ENCODE results near the gene STH. TPM values are rescaled to one million over a fixed set of nuclear protein-coding genes. Genes with fewer than 3 reads are reported as not detected.

STH gene
- total RNA-seq, 1 donor from 2014 or later: not detected

GRCh38 chr17:45977506-45977824, 21.6 kb upstream of the STH start:
- DNase-seq (ENCODE audit: low read depth): no peak
- Histone ChIP-seq H3K36me3 (ENCODE audit: control insufficient read depth, insufficient read depth, low read length) (no peaks in the 10 kb centered on the region), H3K27me3 (ENCODE audit: control insufficient read depth, insufficient read depth, low read length) (peaks cover 4% of the 10 kb centered on the region), H3K4me3 (ENCODE audit: low read depth, low read length) (no peak overlapping the region)
- TF ChIP-seq CTCF (IDR thresholded peaks at IDR 0.05; ENCODE audit: insufficient read depth, low read length, poor library complexity, severe bottlenecking): no peak

GRCh38 chr17:45977976-45978626, 20.9 kb upstream of the STH start:
- Histone ChIP-seq H3K27me3 (ENCODE audit: control insufficient read depth, insufficient read depth, low read length) (peaks cover 4% of the 10 kb centered on the region), H3K4me3 (ENCODE audit: low read depth, low read length) (no peak overlapping the region), H3K36me3 (ENCODE audit: control insufficient read depth, insufficient read depth, low read length) (no peaks in the 10 kb centered on the region)
- DNase-seq (ENCODE audit: low read depth): no peak
- no peak for TF ChIP-seq CTCF (IDR thresholded peaks at IDR 0.05; ENCODE audit: insufficient read depth, low read length, poor library complexity, severe bottlenecking)

- H3K4me3 ChIP-seq (ENCODE audit: low read depth, low read length): no peak overlapping the region
- H3K27me3 ChIP-seq (ENCODE audit: control insufficient read depth, insufficient read depth, low read length): peaks cover 4% of the 10 kb centered on the region
- no peak for TF ChIP-seq CTCF (IDR thresholded peaks at IDR 0.05; ENCODE audit: insufficient read depth, low read length, poor library complexity, severe bottlenecking)
- H3K36me3 ChIP-seq (ENCODE audit: control insufficient read depth, insufficient read depth, low read length): no peaks in the 10 kb centered on the region
- DNase-seq (ENCODE audit: low read depth): no peak
These were observed 19.9 kb upstream of the STH start for GRCh38 chr17:45979137-45979536.

GRCh38 chr17:45980855-45981254, 18.2 kb upstream of the STH start:
- no peak for DNase-seq (ENCODE audit: low read depth)
- Histone ChIP-seq H3K4me3 (ENCODE audit: low read depth, low read length) (no peak overlapping the region), H3K36me3 (ENCODE audit: control insufficient read depth, insufficient read depth, low read length) (no peaks in the 10 kb centered on the region), H3K27me3 (ENCODE audit: control insufficient read depth, insufficient read depth, low read length) (peaks cover 3% of the 10 kb centered on the region)
- no peak for TF ChIP-seq CTCF (IDR thresholded peaks at IDR 0.05; ENCODE audit: insufficient read depth, low read length, poor library complexity, severe bottlenecking)

GRCh38 chr17:45981306-45981705, 17.7 kb upstream of the STH start:
- H3K36me3 ChIP-seq (ENCODE audit: control insufficient read depth, insufficient read depth, low read length): no peaks in the 10 kb centered on the region
- H3K4me3 ChIP-seq (ENCODE audit: low read depth, low read length): no peak overlapping the region
- no peak for DNase-seq (ENCODE audit: low read depth)
- TF ChIP-seq CTCF (IDR thresholded peaks at IDR 0.05; ENCODE audit: insufficient read depth, low read length, poor library complexity, severe bottlenecking): no peak
- H3K27me3 ChIP-seq (ENCODE audit: control insufficient read depth, insufficient read depth, low read length): peaks cover 3% of the 10 kb centered on the region

All from kidney epithelial cell (primary cell).